ENCODE results near the gene HDAC3. TPM values are rescaled to one million over a fixed set of nuclear protein-coding genes. Genes with fewer than 3 reads are reported as not detected.

HDAC3 gene
- total RNA-seq = 10 to 100 TPM; 36.6 to 44.0 TPM

GRCh38 chr5:141636413-141637122, at the start of gene HDAC3, which contains the start of gene RELL2:
TSS of gene HDAC3 (minus strand) at chr5:141636849. CDS start at chr5:141636790, 59 bp downstream.
TSS of gene RELL2 (plus strand) at chr5:141636997. CDS start at chr5:141638226, 1,229 bp downstream.
- intact Hi-C loops (cut with DNase I) = no loop called here
- Histone ChIP-seq H3K27me3 (no peaks in the 10 kb centered on the region), H3K4me3 (peak within 1 kb of the TSS; percentile 78), H3K9ac (ENCODE audit: low read depth in 2 of 2, low read length in 2 of 2) (peak within 1 kb of the TSS; percentile 93 to 95), H3K9me3 (no peaks in the 10 kb centered on the region), H3K27ac (peak within 1 kb of the TSS; percentile 58), H3K4me1 (peaks cover 13% of the 10 kb centered on the region), H3K36me3 (no peaks in the 10 kb centered on the region)
- DNase-seq = peak; percentile 97
- TF ChIP-seq, protein P1, sequence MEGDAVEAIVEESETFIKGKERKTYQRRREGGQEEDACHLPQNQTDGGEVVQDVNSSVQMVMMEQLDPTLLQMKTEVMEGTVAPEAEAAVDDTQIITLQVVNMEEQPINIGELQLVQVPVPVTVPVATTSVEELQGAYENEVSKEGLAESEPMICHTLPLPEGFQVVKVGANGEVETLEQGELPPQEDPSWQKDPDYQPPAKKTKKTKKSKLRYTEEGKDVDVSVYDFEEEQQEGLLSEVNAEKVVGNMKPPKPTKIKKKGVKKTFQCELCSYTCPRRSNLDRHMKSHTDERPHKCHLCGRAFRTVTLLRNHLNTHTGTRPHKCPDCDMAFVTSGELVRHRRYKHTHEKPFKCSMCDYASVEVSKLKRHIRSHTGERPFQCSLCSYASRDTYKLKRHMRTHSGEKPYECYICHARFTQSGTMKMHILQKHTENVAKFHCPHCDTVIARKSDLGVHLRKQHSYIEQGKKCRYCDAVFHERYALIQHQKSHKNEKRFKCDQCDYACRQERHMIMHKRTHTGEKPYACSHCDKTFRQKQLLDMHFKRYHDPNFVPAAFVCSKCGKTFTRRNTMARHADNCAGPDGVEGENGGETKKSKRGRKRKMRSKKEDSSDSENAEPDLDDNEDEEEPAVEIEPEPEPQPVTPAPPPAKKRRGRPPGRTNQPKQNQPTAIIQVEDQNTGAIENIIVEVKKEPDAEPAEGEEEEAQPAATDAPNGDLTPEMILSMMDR (IDR thresholded peaks at IDR 0.05) = no peak

DNA sequence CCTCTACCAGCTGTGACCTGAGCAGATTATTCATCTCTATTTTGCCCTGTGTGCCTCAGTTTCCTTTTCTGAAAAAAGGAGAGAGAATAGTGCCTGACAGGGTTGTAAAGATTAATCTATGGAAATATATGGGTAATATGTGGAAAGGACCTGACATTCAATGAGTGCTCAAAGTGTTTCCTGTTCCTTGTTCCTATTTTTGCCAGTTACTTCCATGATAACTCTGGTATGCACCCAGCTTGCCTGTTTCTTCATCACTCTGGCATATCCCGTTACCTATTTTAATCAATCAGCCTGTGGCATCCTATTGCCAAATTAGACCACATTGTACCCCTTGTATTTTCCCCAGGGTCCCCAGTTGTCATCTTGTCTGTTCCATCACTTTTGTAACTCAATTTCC, 48.9 kb upstream of the HDAC3 start:
- Histone ChIP-seq H3K9ac (ENCODE audit: low read depth in 2 of 2, low read length in 2 of 2) (no peak overlapping the region), H3K27ac (no peak overlapping the region), H3K36me3 (no peaks in the 10 kb centered on the region), H3K27me3 (no peaks in the 10 kb centered on the region), H3K4me1 (peaks cover 3% of the 10 kb centered on the region), H3K4me3 (no peak overlapping the region), H3K9me3 (no peaks in the 10 kb centered on the region)
- TF ChIP-seq, protein P1 (IDR thresholded peaks at IDR 0.05) = no peak
- intact Hi-C loops (cut with DNase I) = no loop called here
- DNase-seq = no peak

GRCh38 chr5:141683596-141684141, 47.0 kb upstream of the HDAC3 start:
- TF ChIP-seq, protein P1 (IDR thresholded peaks at IDR 0.05) = no peak
- intact Hi-C loops (cut with DNase I) = no loop called here
- Histone ChIP-seq H3K9ac (ENCODE audit: low read depth in 2 of 2, low read length in 2 of 2) (no peak overlapping the region), H3K4me3 (no peak overlapping the region), H3K27ac (no peak overlapping the region), H3K9me3 (no peaks in the 10 kb centered on the region), H3K27me3 (no peaks in the 10 kb centered on the region), H3K36me3 (no peaks in the 10 kb centered on the region), H3K4me1 (peaks cover 3% of the 10 kb centered on the region)
- DNase-seq = no peak

GRCh38 chr5:141681695-141682641, 45.3 kb upstream of the HDAC3 start, which contains the start of gene ARAP3:
TSS of gene ARAP3 (minus strand) at chr5:141682230. CDS start at chr5:141680486, 1,744 bp downstream.
- Histone ChIP-seq H3K27me3 (no peaks in the 10 kb centered on the region), H3K27ac (peak within 1 kb of the TSS; percentile 60), H3K9me3 (no peaks in the 10 kb centered on the region), H3K9ac (ENCODE audit: low read depth in 2 of 2, low read length in 2 of 2) (peak within 1 kb of the TSS; percentile 63 to 64), H3K4me1 (peaks cover 3% of the 10 kb centered on the region), H3K4me3 (peak within 1 kb of the TSS; percentile 48), H3K36me3 (no peaks in the 10 kb centered on the region)
- intact Hi-C loops (cut with DNase I) = no loop called here
- DNase-seq = peak; percentile 88
- TF ChIP-seq, protein P1 (IDR thresholded peaks at IDR 0.05) = no peak

- DNase-seq = no peak
- peaks cover 3% of the 10 kb centered on the region for H3K4me1 ChIP-seq
- H3K4me3 ChIP-seq = peak overlapping the region; percentile 48
- no peaks in the 10 kb centered on the region for H3K9me3 ChIP-seq
- TF ChIP-seq, protein P1 (IDR thresholded peaks at IDR 0.05) = no peak
- H3K27ac ChIP-seq = peak overlapping the region; percentile 39
- intact Hi-C loops (cut with DNase I) = no loop called here
- H3K9ac ChIP-seq (ENCODE audit: low read depth in 2 of 2, low read length in 2 of 2) = peak overlapping the region; percentile 24 to 61
- H3K27me3 ChIP-seq = no peaks in the 10 kb centered on the region
- no peaks in the 10 kb centered on the region for H3K36me3 ChIP-seq
Measured at GRCh38 chr5:141681295-141681694, 44.6 kb upstream of the HDAC3 start.

Data from colonic mucosa (tissue), 4 donors.